Activated CD8-positive, alpha-beta T cell treated with anti-CD3 and anti-CD28 coated beads for 36 hours (primary cell): ENCODE data around the gene NPTX1. TPM values are rescaled to one million over a fixed set of nuclear protein-coding genes. Genes with fewer than 3 reads are reported as not detected.

Source experiments
- ATAC-seq: fragments of 200-7000 bp; cut with Tn5 transposase; one replicate; pipeline ENCODE4 v1.10.0; 2021; ENCODE audit warnings: mild to moderate bottlenecking, moderate library complexity
- CTCF ChIA-PET: fragments of 350-600 bp; sonication (Branson Sonifier 250); formaldehyde crosslinking; loops from one replicate; lab custom pipeline; 2021; ENCODE audit warnings: antibody characterized with exemption; lab: Charles Lee
- POLR2A ChIA-PET: fragments of 350-600 bp; sonication (Branson Sonifier 250); formaldehyde crosslinking; loops from one replicate; lab custom pipeline; 2021; ENCODE audit warnings: antibody characterized with exemption; lab: Charles Lee
- DNase-seq: peaks from one replicate; pipeline ENCODE4 v3.0.0-alpha.2; 2020
- H3K27ac Mint-ChIP-seq: one replicate; pipeline ENCODE4 v1.8.0; 2021; ENCODE audit warnings: mild to moderate bottlenecking, mixed read lengths
- H3K27me3 Mint-ChIP-seq: one replicate; pipeline ENCODE4 v1.8.0; 2021; ENCODE audit warnings: mixed read lengths
- H3K36me3 Mint-ChIP-seq: one replicate; pipeline ENCODE4 v1.8.0; 2021; ENCODE audit warnings: low read depth, mixed read lengths
- H3K4me1 Mint-ChIP-seq: one replicate; pipeline ENCODE4 v1.8.0; 2021; ENCODE audit warnings: low read depth, mixed read lengths
- H3K4me3 Mint-ChIP-seq: one replicate; pipeline ENCODE4 v1.8.0; 2021; ENCODE audit warnings: mild to moderate bottlenecking, moderate library complexity, mixed read lengths
- H3K9me3 Mint-ChIP-seq: one replicate; pipeline ENCODE4 v1.8.0; 2021; ENCODE audit warnings: mixed read lengths
- intact Hi-C: fragments of 100-400 bp; cut with micrococcal nuclease; formaldehyde crosslinking; loops from one replicate; pipeline ENCODE4 v1.10.0; 2022
- total RNA-seq, 2 experiments: library from RNA; stranded (reverse); gene quantifications; one replicate each; pipeline ENCODE4 v1.2.3, GENCODE V29; 2021
- TF ChIP-seq, protein P1 (sequence below): fragments of 200-600 bp; IDR thresholded peaks from one replicate; pipeline ENCODE4 v1.8.0; 2022; ENCODE audit warnings: antibody characterized with exemption, mild to moderate bottlenecking

NPTX1 gene
- total RNA-seq, 2 experiments from 2014 or later: 3.4 to 5.1 TPM

- DNase-seq: peak; percentile 86
- H3K36me3 Mint-ChIP-seq: no peaks in the 10 kb centered on the region
- H3K9me3 Mint-ChIP-seq: no peaks in the 10 kb centered on the region
- ChIA-PET CTCF (interaction anchor here (0.7 to 3.6 kb wide), 37 partner anchors 9 to 673 kb away, joined by 3 to 19 read pairs (median 4); no protein-coding TSS in a partner anchor), POLR2A (interaction anchor here (1.0 to 1.3 kb wide), 2 partner anchors 10 to 28 kb away, joined by 4 read pairs; no protein-coding TSS in a partner anchor)
- ATAC-seq: peak; percentile 98
- no peak overlapping the region for H3K4me3 Mint-ChIP-seq
- intact Hi-C loops: loop anchor here (5.0 kb wide), 2 partner anchors 151 to 556 kb away; no protein-coding TSS in a partner anchor
- TF ChIP-seq, protein P1, sequence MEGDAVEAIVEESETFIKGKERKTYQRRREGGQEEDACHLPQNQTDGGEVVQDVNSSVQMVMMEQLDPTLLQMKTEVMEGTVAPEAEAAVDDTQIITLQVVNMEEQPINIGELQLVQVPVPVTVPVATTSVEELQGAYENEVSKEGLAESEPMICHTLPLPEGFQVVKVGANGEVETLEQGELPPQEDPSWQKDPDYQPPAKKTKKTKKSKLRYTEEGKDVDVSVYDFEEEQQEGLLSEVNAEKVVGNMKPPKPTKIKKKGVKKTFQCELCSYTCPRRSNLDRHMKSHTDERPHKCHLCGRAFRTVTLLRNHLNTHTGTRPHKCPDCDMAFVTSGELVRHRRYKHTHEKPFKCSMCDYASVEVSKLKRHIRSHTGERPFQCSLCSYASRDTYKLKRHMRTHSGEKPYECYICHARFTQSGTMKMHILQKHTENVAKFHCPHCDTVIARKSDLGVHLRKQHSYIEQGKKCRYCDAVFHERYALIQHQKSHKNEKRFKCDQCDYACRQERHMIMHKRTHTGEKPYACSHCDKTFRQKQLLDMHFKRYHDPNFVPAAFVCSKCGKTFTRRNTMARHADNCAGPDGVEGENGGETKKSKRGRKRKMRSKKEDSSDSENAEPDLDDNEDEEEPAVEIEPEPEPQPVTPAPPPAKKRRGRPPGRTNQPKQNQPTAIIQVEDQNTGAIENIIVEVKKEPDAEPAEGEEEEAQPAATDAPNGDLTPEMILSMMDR: peak; percentile 94
- H3K27ac Mint-ChIP-seq: no peak overlapping the region
- H3K27me3 Mint-ChIP-seq: no peaks in the 10 kb centered on the region
- H3K4me1 Mint-ChIP-seq: peaks cover 11% of the 10 kb centered on the region
Observed at GRCh38 chr17:80426671-80427326, 49.6 kb downstream of the NPTX1 start.

DNA sequence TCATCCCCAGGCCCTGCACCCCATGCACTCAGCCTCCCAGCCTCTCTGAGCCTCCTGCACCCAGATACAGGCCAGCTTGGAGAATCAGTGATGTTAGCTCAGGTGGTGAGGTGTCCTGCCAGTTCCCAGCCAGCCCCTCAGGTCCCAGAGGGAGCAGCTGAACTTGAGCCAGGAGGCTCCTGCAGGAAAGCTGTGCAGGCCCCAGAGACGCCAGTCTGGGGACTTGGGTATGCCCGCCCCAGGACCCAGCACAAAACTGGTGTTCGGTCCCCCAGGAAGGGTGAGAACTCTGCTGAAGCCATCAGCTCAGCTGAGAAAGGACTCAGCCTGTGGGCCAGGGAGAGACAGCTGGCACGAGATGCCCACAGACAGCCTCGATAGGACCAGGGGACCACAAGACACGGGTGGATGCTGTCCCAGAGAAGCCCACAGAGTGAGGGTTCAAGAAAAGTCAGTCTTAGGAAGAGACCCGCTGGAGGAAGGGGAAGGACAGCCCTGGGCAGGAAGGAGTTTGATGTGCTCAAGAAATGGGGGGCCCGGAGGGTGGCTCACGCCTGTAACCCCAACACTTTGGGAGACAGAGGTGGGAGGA, 50.5 kb downstream of the NPTX1 start:
- H3K27ac Mint-ChIP-seq: no peak overlapping the region
- TF ChIP-seq, protein P1: no peak

GRCh38 chr17:80424878-80425765, 51.3 kb downstream of the NPTX1 start:
- intact Hi-C loops: loop anchor here (5.0 kb wide), 2 partner anchors 152 to 557 kb away; no protein-coding TSS in a partner anchor
- no peak overlapping the region for H3K4me3 Mint-ChIP-seq
- CTCF ChIA-PET: interaction anchor here (0.8 to 1.0 kb wide), 3 partner anchors 9 to 545 kb away, joined by 3 to 4 read pairs (median 3); no protein-coding TSS in a partner anchor
- TF ChIP-seq, protein P1: no peak
- H3K27me3 Mint-ChIP-seq: no peaks in the 10 kb centered on the region
- no peak for DNase-seq
- POLR2A ChIA-PET: interaction anchor here (0.6 to 1.1 kb wide), 3 partner anchors 10 to 29 kb away, joined by 3 to 4 read pairs (median 3); partner anchors contain the start of gene ENDOV
- H3K36me3 Mint-ChIP-seq: no peaks in the 10 kb centered on the region
- H3K9me3 Mint-ChIP-seq: no peaks in the 10 kb centered on the region
- H3K4me1 Mint-ChIP-seq: peaks cover 11% of the 10 kb centered on the region
- no peak for ATAC-seq
- H3K27ac Mint-ChIP-seq: no peak overlapping the region

More for the DNA sequence above, 50.5 kb downstream of the NPTX1 start:
- Mint-ChIP-seq H3K4me3 (no peak overlapping the region), H3K4me1 (peaks cover 11% of the 10 kb centered on the region), H3K36me3 (no peaks in the 10 kb centered on the region), H3K9me3 (no peaks in the 10 kb centered on the region), H3K27me3 (no peaks in the 10 kb centered on the region)
- intact Hi-C loops: loop anchor here (5.0 kb wide), 2 partner anchors 151 to 556 kb away; no protein-coding TSS in a partner anchor
- no peak for DNase-seq
- POLR2A ChIA-PET: interaction anchor here (0.8 to 1.1 kb wide), 2 partner anchors 12 to 29 kb away, joined by 3 to 4 read pairs; no protein-coding TSS in a partner anchor
- ATAC-seq: no peak
- CTCF ChIA-PET: interaction anchor here (0.8 to 3.6 kb wide), 3 partner anchors 10 to 544 kb away, joined by 3 to 19 read pairs (median 3); no protein-coding TSS in a partner anchor

DNA sequence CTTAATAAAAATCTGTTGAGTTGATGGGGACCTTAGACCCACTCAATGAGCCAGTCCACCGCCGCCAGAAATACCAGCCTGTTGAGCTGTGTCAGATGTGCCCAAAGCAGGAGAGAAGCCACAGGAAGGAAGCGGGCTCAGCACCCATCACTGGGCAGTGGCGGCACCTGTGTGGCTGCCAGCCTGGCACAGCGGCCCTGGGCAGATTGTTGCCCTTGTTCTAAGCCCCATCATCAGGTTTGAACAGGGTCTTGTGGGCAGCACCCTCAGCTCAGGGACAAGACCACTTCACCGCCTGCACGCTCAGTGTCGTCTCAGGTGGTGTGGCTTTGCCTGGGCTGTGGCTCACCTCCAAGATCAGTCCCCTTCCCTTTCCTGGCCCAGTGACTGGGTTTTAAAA, 52.1 kb downstream of the NPTX1 start:
- ChIA-PET CTCF (interaction anchor here (1.0 kb wide), 2 partner anchors 9 to 151 kb away, joined by 4 read pairs; no protein-coding TSS in a partner anchor), POLR2A (interaction anchor here (0.6 kb wide), 2 partner anchors 9 to 503 kb away, joined by 3 read pairs; partner anchors contain the start of gene ENDOV)
- ATAC-seq: no peak
- intact Hi-C loops: no loop called here
- H3K4me1 Mint-ChIP-seq: peaks cover 11% of the 10 kb centered on the region
- H3K27ac Mint-ChIP-seq: no peak overlapping the region
- H3K36me3 Mint-ChIP-seq: no peaks in the 10 kb centered on the region
- no peaks in the 10 kb centered on the region for H3K27me3 Mint-ChIP-seq
- H3K9me3 Mint-ChIP-seq: no peaks in the 10 kb centered on the region
- TF ChIP-seq, protein P1: no peak
- no peak for DNase-seq
- H3K4me3 Mint-ChIP-seq: no peak overlapping the region
